Measurements from ENCODE around the gene NT5DC1. TPM values are rescaled to one million over a fixed set of nuclear protein-coding genes. Genes with fewer than 3 reads are reported as not detected.

The NT5DC1 gene
- total RNA-seq, 1 donor from 2014 or later, result 3.7 TPM

- DNase-seq, result no peak
Measured at GRCh38 chr6:116248577-116248976, 147.9 kb downstream of the NT5DC1 start.

GRCh38 chr6:116251568-116252384, 151.1 kb downstream of the NT5DC1 start:
- peak; percentile 77 for DNase-seq

GRCh38 chr6:116253188-116253504, 152.5 kb downstream of the NT5DC1 start:
- no peak for DNase-seq

DNA sequence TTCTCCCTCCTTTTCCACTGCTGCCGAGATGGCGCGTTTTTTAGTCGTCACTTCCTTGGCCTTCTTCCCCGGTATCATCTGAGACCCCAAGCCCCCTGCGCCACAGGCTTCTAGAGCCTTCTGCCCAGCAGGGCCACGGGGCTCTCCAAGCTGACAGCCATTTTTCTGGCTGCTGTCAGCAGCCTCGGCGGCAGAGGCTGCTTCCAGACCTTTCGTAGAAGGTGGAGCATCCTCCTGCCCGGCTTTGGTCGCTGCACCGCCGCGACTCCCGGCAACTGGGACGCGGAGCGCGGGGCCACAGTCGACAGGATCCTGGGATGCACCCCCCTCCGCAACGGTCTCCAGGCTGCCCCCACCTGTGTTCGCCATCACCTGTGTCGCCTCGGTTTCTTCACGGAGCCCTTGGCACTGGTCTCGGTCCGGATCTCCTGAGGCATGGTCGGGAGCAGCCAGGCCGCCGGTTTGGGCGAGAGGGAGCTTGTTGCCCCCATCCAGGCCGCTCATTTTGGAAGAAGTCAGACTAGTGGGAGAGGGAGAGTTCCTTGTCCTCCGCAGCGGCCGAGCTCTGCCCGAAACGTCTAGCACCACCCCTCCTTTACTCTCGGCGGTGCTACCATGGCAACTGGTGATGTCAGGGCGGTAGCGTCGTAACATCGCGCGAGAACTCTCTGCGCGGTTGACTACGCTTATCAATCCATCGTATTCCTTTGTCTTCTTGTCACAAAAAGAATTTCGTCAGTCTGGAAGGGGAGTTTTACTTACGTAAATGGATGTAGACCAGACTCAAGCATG, 153.0 kb downstream of the NT5DC1 start, which contains the start of gene TSPYL4:
Gene TSPYL4 (minus strand): TSS at position 571 of the 792 bp plus-strand sequence. CDS start 67 bp downstream, at position 504.
- peak; percentile 99 for DNase-seq

DNA sequence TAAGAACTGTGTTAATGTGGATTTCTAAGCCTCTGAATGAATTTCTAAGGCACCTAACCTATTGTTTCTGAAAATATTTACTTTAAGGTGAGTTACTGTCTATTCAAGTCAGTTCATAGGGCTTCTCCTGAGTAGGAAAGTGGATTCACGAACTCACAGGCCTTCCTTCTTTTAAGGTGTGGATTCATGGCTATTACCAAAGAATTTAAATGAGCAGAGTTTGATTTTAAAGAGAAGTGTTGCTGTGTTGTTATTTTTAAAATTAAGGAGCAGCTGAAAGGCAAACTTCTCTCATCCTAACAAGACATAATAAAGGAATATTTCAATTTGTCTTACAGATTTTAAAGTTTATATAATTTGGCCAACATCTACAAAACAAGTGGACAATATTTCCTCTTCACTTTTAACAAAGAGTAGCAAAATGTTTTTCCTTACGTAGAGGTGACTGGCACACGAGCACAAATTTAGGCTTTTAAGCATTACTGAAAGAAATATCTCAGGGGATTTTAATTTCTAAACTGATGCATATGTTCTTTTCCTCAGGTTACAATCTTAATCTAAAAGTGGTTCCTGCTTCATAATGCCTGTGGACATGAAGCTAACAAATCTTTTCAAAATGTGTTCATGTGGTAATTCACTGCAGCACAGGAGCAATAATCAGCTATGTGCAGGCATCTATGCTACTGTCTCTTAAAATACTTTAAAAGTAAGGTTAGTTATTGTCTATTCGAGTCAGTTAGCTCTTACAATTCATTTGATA, 153.8 kb downstream of the NT5DC1 start:
- DNase-seq, result no peak

DNA sequence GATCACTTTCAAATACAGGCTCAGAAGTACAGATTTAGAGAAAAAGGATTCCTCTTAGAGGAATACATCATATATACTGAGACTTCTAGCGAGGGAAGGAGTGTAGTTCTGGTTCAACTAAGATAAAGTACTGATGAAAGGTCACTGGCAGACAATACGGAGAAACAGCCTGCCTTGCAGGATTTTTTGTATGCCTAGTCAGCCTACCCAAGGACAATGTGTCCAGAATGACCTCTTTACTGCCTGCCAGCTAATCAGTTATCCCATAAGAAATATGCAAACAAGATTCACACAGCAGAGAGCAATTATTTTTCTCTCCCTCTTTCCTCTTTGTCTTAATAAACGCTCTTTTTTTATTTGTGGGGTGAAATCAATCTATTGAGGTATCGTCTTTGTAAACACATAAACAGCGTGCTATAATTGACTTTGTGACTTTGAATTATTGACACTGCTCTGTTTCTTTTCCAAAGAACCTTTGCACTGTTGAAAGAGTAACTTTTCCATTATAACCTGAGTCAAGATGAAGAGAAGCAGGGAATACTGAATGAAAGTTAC, 154.7 kb downstream of the NT5DC1 start:
- DNase-seq, result peak; percentile 26

DNA sequence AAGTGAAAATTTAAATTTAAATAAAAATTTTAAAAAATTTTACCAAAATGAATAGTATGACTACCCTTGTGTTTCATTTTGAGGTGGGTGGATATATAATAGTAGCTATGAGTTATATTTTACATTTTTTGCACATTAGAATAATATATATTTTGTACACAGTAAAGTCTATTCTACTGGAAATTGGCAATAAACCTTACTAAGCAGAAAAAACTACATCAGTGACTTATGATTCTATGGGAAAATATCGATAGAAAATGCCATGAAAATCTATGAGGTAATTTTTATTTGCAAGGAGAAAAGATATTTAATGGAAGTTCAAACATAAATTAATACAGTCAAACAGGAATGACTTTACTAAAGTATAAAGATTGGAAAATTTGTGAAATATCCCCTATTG, 156.0 kb downstream of the NT5DC1 start:
- DNase-seq, result no peak

DNA sequence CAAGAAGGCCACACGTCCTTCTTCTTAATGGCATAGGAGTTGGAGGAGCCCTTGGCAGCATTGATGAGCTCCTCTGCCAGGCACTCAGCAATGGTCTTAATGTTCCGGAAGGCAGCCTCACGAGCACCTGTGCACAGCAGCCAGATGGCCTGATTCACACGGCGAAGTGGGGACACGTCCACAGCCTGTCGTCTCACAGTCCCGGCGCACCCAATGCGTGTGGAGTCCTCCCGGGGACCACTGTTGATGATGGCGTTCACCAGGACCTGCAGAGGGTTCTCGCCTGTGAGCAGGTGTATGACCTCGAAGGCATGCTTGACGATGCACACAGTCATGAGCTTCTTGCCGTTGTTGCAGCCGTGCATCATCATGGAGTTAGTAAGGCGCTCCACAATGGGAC, 157.9 kb downstream of the NT5DC1 start:
- DNase-seq, result no peak

DNA sequence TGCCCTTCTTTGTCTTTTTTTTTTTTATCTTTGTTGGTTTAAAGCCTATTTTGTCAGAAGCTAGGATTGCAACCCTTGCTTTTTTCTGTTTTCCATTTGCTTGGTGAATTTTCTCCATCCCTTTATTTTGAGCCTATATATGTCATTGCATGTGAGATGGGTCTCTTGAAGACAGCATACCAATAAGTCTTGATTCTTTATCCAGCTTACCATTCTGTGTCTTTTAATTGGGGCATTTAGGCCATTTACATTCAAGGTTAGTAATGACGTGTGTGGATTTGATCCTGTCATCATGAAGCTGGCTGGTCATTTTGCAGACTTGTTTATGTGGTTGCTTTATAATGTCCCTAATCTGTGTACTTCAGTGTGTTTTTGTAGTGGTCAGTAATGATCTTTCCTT, 162.7 kb downstream of the NT5DC1 start:
- DNase-seq, result no peak

GRCh38 chr6:116265041-116265829, 164.6 kb downstream of the NT5DC1 start:
- DNase-seq, result no peak

- DNase-seq, result no peak
Measured at GRCh38 chr6:116266803-116267202, 166.2 kb downstream of the NT5DC1 start.

DNA sequence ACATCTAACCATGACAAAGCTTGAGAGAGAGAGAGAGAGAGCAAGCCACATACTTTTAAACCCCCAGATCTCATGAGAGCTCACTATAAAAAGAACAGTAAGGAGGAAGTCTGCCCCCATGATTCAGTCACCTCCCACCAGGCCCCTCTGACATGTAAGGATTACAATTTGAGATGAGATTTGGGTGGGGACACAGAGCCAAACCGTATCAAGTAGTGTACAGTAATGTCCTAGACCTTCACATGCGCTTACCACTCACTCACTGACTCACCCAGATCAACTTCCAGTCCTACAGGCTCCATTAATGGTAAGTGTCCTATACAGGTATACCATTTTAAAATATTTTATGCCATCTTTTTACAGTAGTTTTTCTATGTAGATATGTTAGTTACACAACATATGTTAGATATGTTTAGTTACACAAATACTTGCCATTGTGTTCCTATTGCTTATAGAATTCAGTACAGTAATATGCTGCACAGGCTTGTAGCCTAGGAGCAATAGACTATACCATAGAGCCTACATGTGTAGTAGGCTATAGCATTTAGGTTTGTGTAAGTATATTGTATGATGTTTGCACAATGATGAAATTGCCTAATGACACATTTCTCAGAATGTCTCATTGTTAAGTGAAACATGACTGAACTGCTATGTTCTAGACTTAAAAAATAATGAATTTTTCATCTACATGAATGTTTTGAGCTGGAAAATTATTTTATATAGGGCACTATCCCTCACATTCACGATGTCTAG, 167.4 kb downstream of the NT5DC1 start:
- no peak for DNase-seq

DNA sequence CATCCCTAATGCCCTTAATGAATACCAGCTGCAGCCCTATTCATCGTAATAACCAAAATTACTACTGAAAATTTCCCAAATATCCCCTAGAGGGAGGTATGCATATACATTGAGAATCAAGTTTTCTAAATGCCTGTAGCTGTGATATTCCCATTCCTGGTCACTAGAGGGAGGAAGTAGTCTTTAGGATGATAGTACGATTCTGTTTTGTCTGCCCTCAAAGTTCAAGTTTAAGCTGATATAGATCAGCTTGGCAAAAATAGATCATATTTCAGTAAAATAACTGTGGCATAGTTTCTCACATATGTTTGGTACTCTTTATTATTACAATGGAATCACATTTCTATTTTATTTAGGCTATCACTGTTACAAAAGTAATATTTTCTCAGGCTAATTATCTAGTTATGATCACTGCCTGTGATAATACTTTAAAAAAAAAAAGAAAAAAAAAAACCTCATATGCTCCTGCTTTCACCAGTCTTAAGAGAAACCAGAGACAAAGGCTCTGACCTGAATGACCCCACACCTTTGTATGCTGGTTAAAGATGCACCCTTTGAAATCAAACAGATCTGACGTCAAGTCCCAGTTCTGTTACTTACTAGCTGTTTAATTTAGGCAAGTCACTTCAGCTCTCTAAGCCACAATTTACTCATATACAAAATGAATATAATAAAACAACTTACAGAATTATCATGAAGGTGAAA, 168.1 kb downstream of the NT5DC1 start:
- DNase-seq, result peak; percentile 84

- no peak for DNase-seq
Measured at GRCh38 chr6:116271149-116271708, 170.6 kb downstream of the NT5DC1 start.

- no peak for DNase-seq
Measured at GRCh38 chr6:116277124-116277523, 176.5 kb downstream of the NT5DC1 start.

- DNase-seq, result no peak
Measured at GRCh38 chr6:116278481-116278829, 177.8 kb downstream of the NT5DC1 start.

GRCh38 chr6:116278854-116279231, 178.2 kb downstream of the NT5DC1 start:
- DNase-seq, result peak; percentile 45

- DNase-seq, result peak; percentile 98
Measured at GRCh38 chr6:116279232-116280160, 178.8 kb downstream of the NT5DC1 start, which contains the start of gene TSPYL1. Gene TSPYL1 (minus strand): TSS chr6:116279930. CDS start chr6:116279830, 100 bp downstream.
